MM.1S (cell line): Measurements from ENCODE around the gene CCDC148.

ENCODE experiments used
- EZH2 ChIP-seq: fragments of 300-600 bp; sonication (generic); optimal IDR thresholded peaks from 2 replicates; pipeline ENCODE3; 2017; ENCODE audit warnings: low read depth, mild to moderate bottlenecking, antibody characterized with exemption, low read length, mixed read lengths
- TF ChIP-seq, protein P1 (sequence below): fragments of 300-600 bp; sonication (generic); IDR thresholded peaks from 2 replicates; pipeline ENCODE4 v1.5.1; 2016; ENCODE audit warnings: antibody characterized with exemption, low read length, mixed read lengths

DNA sequence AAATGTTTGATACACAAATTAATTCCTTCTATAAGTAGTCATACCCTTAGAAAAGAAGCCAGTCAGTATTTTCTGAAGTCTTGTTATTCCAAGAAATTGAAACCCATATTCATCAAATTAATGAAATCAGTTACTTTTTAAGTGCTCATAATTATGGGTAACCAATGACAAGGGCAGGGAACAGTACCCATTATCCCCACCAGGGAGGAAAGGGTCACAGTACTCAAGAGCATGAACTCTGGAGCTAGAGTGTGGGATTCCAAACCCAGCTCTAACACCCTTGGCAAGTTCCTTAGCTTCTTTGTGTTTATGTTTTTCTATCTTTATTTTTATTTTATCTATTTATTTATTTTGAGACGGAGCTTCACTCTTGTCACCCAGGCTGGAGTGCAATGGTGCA, 68.4 kb downstream of the CCDC148 start:
- no peak for TF ChIP-seq EZH2
- TF ChIP-seq, protein P1, sequence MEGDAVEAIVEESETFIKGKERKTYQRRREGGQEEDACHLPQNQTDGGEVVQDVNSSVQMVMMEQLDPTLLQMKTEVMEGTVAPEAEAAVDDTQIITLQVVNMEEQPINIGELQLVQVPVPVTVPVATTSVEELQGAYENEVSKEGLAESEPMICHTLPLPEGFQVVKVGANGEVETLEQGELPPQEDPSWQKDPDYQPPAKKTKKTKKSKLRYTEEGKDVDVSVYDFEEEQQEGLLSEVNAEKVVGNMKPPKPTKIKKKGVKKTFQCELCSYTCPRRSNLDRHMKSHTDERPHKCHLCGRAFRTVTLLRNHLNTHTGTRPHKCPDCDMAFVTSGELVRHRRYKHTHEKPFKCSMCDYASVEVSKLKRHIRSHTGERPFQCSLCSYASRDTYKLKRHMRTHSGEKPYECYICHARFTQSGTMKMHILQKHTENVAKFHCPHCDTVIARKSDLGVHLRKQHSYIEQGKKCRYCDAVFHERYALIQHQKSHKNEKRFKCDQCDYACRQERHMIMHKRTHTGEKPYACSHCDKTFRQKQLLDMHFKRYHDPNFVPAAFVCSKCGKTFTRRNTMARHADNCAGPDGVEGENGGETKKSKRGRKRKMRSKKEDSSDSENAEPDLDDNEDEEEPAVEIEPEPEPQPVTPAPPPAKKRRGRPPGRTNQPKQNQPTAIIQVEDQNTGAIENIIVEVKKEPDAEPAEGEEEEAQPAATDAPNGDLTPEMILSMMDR = no peak
